A673 (cell line): ENCODE results near the gene CREB3L1. TPM values are rescaled to one million over a fixed set of nuclear protein-coding genes. Genes with fewer than 3 reads are reported as not detected.

Source experiments
- BruUV-seq: library from RNA; stranded (reverse); fragments of 400-500 nt; replicated peaks from 2 replicates; lab custom pipeline; 2021; lab: Mats Ljungman, UMichigan
- CTCF ChIA-PET: fragments of 300-600 bp; sonication (Branson Sonifier 250); formaldehyde crosslinking; loops from one replicate; lab custom pipeline; 2022; ENCODE audit warnings: antibody characterized with exemption; lab: Charles Lee
- POLR2A ChIA-PET: fragments of 300-600 bp; sonication (Branson Sonifier 250); formaldehyde crosslinking; loops from one replicate; lab custom pipeline; 2022; ENCODE audit warnings: antibody characterized with exemption; ENCODE audit not compliant: low non-redundant PET; lab: Charles Lee
- DNase-seq: peaks from one replicate; pipeline ENCODE4 v3.0.0-alpha.2; 2015; ENCODE audit warnings: low spot score
- H3K27ac ChIP-seq: fragments of 200-600 bp; sonication (generic); 2 replicates; pipeline ENCODE4 v1.5.1; 2016; ENCODE audit warnings: mixed run types, low read depth, mild to moderate bottlenecking, mixed read lengths, antibody characterized with exemption, low read length; ENCODE audit not compliant: poor library complexity, severe bottlenecking
- H3K27me3 ChIP-seq: fragments of 200-600 bp; sonication (generic); replicated peaks from 2 replicates; pipeline ENCODE4 v1.6.1; 2017; ENCODE audit warnings: mixed run types, low read depth, mild to moderate bottlenecking, mixed read lengths, antibody characterized with exemption, low read length; ENCODE audit not compliant: insufficient read depth, poor library complexity
- H3K36me3 ChIP-seq: fragments of 200-600 bp; sonication (generic); 2 replicates; pipeline ENCODE4 v1.6.1; 2016; ENCODE audit warnings: mixed run types, mild to moderate bottlenecking, mixed read lengths, antibody characterized with exemption, low read length; ENCODE audit not compliant: insufficient read depth, poor library complexity, severe bottlenecking
- H3K4me1 ChIP-seq: fragments of 200-600 bp; sonication (generic); 2 replicates; pipeline ENCODE4 v1.6.1; 2017; ENCODE audit warnings: mixed run types, mild to moderate bottlenecking, mixed read lengths, antibody characterized with exemption, low read length; ENCODE audit not compliant: insufficient read depth, poor library complexity, severe bottlenecking
- H3K4me3 ChIP-seq: fragments of 200-600 bp; sonication (generic); 2 replicates; pipeline ENCODE4 v1.5.1; 2016; ENCODE audit warnings: low read depth, mixed run types, mild to moderate bottlenecking, mixed read lengths, low read length; ENCODE audit not compliant: poor library complexity, severe bottlenecking
- H3K9me3 ChIP-seq: fragments of 200-600 bp; sonication (generic); 2 replicates; pipeline ENCODE4 v1.6.1; 2016; ENCODE audit warnings: mixed run types, low read depth, mild to moderate bottlenecking, mixed read lengths, antibody characterized with exemption, low read length; ENCODE audit not compliant: poor library complexity, severe bottlenecking
- EZH2 ChIP-seq: fragments of 200-600 bp; sonication (generic); IDR thresholded peaks from 2 replicates; pipeline ENCODE4 v1.6.1; 2017; ENCODE audit warnings: borderline replicate concordance, low read depth, mild to moderate bottlenecking, mixed read lengths, antibody characterized with exemption, low read length; ENCODE audit not compliant: poor library complexity, severe bottlenecking
- intact Hi-C: fragments of 100-400 bp; cut with micrococcal nuclease; formaldehyde crosslinking; loops from one replicate; pipeline ENCODE4 v1.10.0; 2022; ENCODE audit not compliant: unreplicated experiment
- total RNA-seq: library from RNA; stranded (reverse); gene quantifications from 2 replicates; pipeline ENCODE4 v1.2.3, GENCODE V29; 2021
- TF ChIP-seq, protein P1 (sequence below): fragments of 300-800, 200-600 bp; sonication (generic); conservative IDR thresholded peaks from 2 replicates; pipeline ENCODE4 v1.5.1; 2017; ENCODE audit warnings: low read depth, mild to moderate bottlenecking, antibody characterized with exemption, low read length, moderate library complexity, mixed read lengths

CREB3L1 gene
- total RNA-seq, 1 experiment from 2014 or later: 3.5 TPM

DNA sequence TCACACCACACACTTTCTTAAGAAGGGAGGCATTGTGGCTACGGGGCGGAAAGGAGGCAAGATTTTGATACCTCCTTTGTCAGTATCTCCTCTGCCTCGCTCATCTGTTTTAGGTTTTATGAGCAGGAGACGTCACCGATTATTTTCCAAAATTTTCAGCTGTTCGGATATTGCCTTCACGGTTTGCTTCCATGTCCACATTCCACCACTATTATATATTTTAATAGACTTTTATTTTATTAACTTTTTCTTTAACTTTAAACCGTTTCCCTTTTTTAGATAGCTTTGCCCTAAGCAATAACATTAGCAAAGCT, 33.7 kb upstream of the CREB3L1 start:
- BruUV-seq: TSS peak; percentile 98
- no peak for DNase-seq
- peaks cover 45% of the 10 kb centered on the region for H3K4me1 ChIP-seq

DNA sequence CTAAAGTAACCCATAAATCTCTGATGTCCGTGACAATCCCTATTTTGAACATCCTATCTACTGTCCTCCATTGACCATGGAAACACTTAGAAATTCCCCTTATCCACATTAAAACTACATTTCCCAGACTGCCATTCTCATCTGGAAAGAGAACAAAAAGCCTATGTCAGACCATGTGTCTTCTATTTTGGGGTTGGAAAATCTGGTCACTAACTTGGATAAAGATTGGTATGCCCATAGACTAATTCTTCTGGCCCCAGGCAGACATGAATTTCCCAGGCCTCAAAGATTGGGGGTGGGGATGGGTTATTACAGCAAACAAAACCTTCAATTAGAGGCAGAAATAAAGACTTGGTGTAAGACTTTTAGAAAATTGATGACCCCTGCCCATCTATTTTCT, 30.9 kb upstream of the CREB3L1 start:
- H3K9me3 ChIP-seq: no peaks in the 10 kb centered on the region
- BruUV-seq: no TSS peak
- no peak for DNase-seq
- H3K4me1 ChIP-seq: peaks cover 32% of the 10 kb centered on the region
- H3K27me3 ChIP-seq: no peaks in the 10 kb centered on the region
- H3K27ac ChIP-seq: no peak overlapping the region
- POLR2A ChIA-PET: no interaction called here
- no peak overlapping the region for H3K4me3 ChIP-seq
- CTCF ChIA-PET: no interaction called here
- intact Hi-C loops: loop anchor here (10.0 kb wide), 1 partner anchor 1618 kb away; no protein-coding TSS in a partner anchor
- TF ChIP-seq, protein P1, sequence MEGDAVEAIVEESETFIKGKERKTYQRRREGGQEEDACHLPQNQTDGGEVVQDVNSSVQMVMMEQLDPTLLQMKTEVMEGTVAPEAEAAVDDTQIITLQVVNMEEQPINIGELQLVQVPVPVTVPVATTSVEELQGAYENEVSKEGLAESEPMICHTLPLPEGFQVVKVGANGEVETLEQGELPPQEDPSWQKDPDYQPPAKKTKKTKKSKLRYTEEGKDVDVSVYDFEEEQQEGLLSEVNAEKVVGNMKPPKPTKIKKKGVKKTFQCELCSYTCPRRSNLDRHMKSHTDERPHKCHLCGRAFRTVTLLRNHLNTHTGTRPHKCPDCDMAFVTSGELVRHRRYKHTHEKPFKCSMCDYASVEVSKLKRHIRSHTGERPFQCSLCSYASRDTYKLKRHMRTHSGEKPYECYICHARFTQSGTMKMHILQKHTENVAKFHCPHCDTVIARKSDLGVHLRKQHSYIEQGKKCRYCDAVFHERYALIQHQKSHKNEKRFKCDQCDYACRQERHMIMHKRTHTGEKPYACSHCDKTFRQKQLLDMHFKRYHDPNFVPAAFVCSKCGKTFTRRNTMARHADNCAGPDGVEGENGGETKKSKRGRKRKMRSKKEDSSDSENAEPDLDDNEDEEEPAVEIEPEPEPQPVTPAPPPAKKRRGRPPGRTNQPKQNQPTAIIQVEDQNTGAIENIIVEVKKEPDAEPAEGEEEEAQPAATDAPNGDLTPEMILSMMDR: no peak
- no peak for TF ChIP-seq EZH2
- H3K36me3 ChIP-seq: no peaks in the 10 kb centered on the region

More for the DNA sequence above, 33.7 kb upstream of the CREB3L1 start:
- no peaks in the 10 kb centered on the region for H3K27me3 ChIP-seq
- no peaks in the 10 kb centered on the region for H3K9me3 ChIP-seq
- peak overlapping the region; percentile 45 for H3K4me3 ChIP-seq
- H3K36me3 ChIP-seq: no peaks in the 10 kb centered on the region
- intact Hi-C loops: loop anchor here (2.0 to 10.0 kb wide), 3 partner anchors 35 to 1621 kb away; no protein-coding TSS in a partner anchor
- CTCF ChIA-PET: interaction anchor here (0.6 to 8.7 kb wide), 7 partner anchors 10 to 279 kb away, joined by 3 to 205 read pairs (median 4); partner anchors contain the start of gene DGKZ
- H3K27ac ChIP-seq: peak overlapping the region; percentile 98
- POLR2A ChIA-PET: interaction anchor here (0.6 to 1.4 kb wide), 11 partner anchors 28 to 1836 kb away, joined by 3 to 9 read pairs (median 5); partner anchors contain the start of genes CREB3L1 and CRY2
- no peak for TF ChIP-seq EZH2
- TF ChIP-seq, protein P1: 0 out of 2 replicates have a peak, but pooled peaks have one; percentile 9

DNA sequence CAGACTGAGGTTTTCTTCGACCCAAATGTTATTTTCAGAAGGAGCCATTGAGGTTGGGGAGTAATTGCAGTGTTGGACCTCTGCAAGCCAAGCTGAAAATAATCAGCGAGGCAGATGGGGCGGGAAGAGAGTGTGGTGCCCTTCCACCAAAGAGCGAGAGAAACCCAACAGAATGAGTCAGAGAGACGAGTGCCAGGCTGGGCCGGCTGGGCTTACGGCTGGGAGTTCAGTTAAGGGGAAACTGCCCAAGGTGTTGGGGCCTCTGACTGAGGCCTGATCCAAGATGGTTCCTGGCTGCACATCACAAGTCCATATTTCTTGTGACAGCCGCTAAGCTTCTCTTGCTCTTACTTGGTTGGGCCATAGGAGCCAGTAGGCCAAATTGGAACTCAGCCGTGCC, 30.4 kb upstream of the CREB3L1 start:
- H3K27me3 ChIP-seq: no peaks in the 10 kb centered on the region
- H3K9me3 ChIP-seq: no peaks in the 10 kb centered on the region
- peaks cover 27% of the 10 kb centered on the region for H3K4me1 ChIP-seq
- CTCF ChIA-PET: no interaction called here
- POLR2A ChIA-PET: no interaction called here
- intact Hi-C loops: loop anchor here (10.0 kb wide), 1 partner anchor 1618 kb away; no protein-coding TSS in a partner anchor
- H3K36me3 ChIP-seq: no peaks in the 10 kb centered on the region
- H3K4me3 ChIP-seq: no peak overlapping the region
- DNase-seq: no peak
- H3K27ac ChIP-seq: no peak overlapping the region
- BruUV-seq: no TSS peak
- TF ChIP-seq EZH2: no peak
- TF ChIP-seq, protein P1: no peak
